GM12878 (cell line): ENCODE measurements around the gene GALK2. TPM values are rescaled to one million over a fixed set of nuclear protein-coding genes. Genes with fewer than 3 reads are reported as not detected.

ENCODE experiments used
- ATAC-seq: fragments of 200-7000 bp; cut with Tn5 transposase; 3 replicates; pipeline ENCODE4 v1.9.1; 2020; ENCODE audit warnings: mild to moderate bottlenecking, moderate library complexity
- BruUV-seq: library from RNA; stranded (reverse); fragments of 400-500 nt; replicated peaks from 2 replicates; lab custom pipeline; 2021; lab: Mats Ljungman, UMichigan
- CTCF ChIA-PET: fragments of 300-600 bp; sonication (Branson Sonifier 250); formaldehyde crosslinking; extraction: SDS; loops from one replicate; lab custom pipeline; 2021; ENCODE audit warnings: inconsistent platforms; lab: Yijun Ruan, JAX
- POLR2A ChIA-PET: fragments of 350-600 bp; formaldehyde crosslinking; extraction: SDS; loops from one replicate; lab custom pipeline; 2021; ENCODE audit warnings: inconsistent platforms; lab: Charles Lee
- RAD21 ChIA-PET: fragments of 300-600 bp; sonication (Branson Sonifier 250); formaldehyde crosslinking; loops from one replicate; lab custom pipeline; 2023; ENCODE audit warnings: antibody characterized with exemption; ENCODE audit not compliant: unreplicated experiment; lab: Charles Lee
- SMC1A ChIA-PET: fragments of 300-600 bp; sonication (Branson Sonifier 250); formaldehyde crosslinking; loops from one replicate; lab custom pipeline; 2023; ENCODE audit not compliant: unreplicated experiment, uncharacterized antibody; lab: Charles Lee
- DNase-seq: peaks from one replicate; pipeline ENCODE4 v3.0.0-alpha.2; 2011; ENCODE audit warnings: low read depth, low spot score
- FAIRE-seq: peaks from 3 replicates; lab custom pipeline; 2011; peaks lifted over from hg19 to GRCh38; lab: Jason Lieb, UNC
- H2AFZ ChIP-seq: 2 replicates; pipeline ENCODE4 v1.6.0; 2011; ENCODE audit warnings: low read depth, low read length, control low read depth; ENCODE audit not compliant: control insufficient read depth
- H3K27ac ChIP-seq: 2 replicates; pipeline ENCODE4 v1.5.1; 2011; ENCODE audit warnings: control low read depth; ENCODE audit not compliant: control insufficient read depth, insufficient read depth
- H3K27me3 ChIP-seq, 2 experiments: replicated peaks in 1 of 2; 2 replicates each; pipeline versions ENCODE4 v1.6.0 to v1.6.1; 2011; ENCODE audit warnings: low read length in 1 of 2; ENCODE audit not compliant: control insufficient read depth in 2 of 2, insufficient read depth in 2 of 2
- H3K36me3 ChIP-seq, 2 experiments: 2 replicates each; pipeline ENCODE4 v1.5.1; 2011; ENCODE audit warnings: low read length in 1 of 2; ENCODE audit not compliant: control insufficient read depth in 2 of 2, insufficient read depth in 2 of 2
- H3K4me1 ChIP-seq: 2 replicates; pipeline ENCODE4 v1.6.1; 2011; ENCODE audit warnings: mild to moderate bottlenecking, low read length, moderate library complexity, mixed read lengths; ENCODE audit not compliant: control insufficient read depth, insufficient read depth
- H3K4me2 ChIP-seq: 2 replicates; pipeline ENCODE4 v1.6.0; 2011; ENCODE audit warnings: control low read depth; ENCODE audit not compliant: control insufficient read depth, insufficient read depth
- H3K4me3 ChIP-seq: fragments of 200-600 bp; sonication (generic); 2 replicates; pipeline ENCODE4 v1.5.1; 2016
- H3K79me2 ChIP-seq: 2 replicates; pipeline ENCODE4 v1.6.0; 2011; ENCODE audit warnings: low read length; ENCODE audit not compliant: control insufficient read depth, insufficient read depth
- H3K9ac ChIP-seq: 2 replicates; pipeline ENCODE4 v1.8.0; 2011; ENCODE audit warnings: low read length, control low read depth, mixed read lengths; ENCODE audit not compliant: control insufficient read depth, insufficient read depth
- H3K9me3 ChIP-seq: replicated peaks from 3 replicates; pipeline ENCODE4 v1.5.1; 2011; ENCODE audit warnings: mild to moderate bottlenecking, low read length; ENCODE audit not compliant: control insufficient read depth, insufficient read depth
- H4K20me1 ChIP-seq: 2 replicates; pipeline ENCODE4 v1.6.0; 2011; ENCODE audit not compliant: control insufficient read depth, insufficient read depth
- SUPT20H ChIP-seq: IDR thresholded peaks from 2 replicates; pipeline ENCODE4 v1.6.1; 2011; ENCODE audit warnings: low read depth, mild to moderate bottlenecking, low read length, moderate library complexity, borderline replicate concordance; ENCODE audit not compliant: control insufficient read depth
- YY1 ChIP-seq: IDR thresholded peaks from 2 replicates; pipeline ENCODE4 v1.6.1; 2011; ENCODE audit warnings: low read depth, mild to moderate bottlenecking, low read length
- ZBED1 ChIP-seq: IDR thresholded peaks from 2 replicates; pipeline ENCODE4 v1.6.1; 2016; ENCODE audit warnings: borderline replicate concordance
- WGBS: methylation state at CpG from one replicate; pipeline ENCODE4 v1.1.6; 2016; ENCODE audit warnings: low lambda C conversion rate; ENCODE audit not compliant: insufficient replicate concordance, insufficient coverage; ENCODE audit errors: missing lambda C conversion rate; 5-methylcytosine and 5-hydroxymethylcytosine counted together
- in situ Hi-C: fragments of 300-500 bp; cut with MboI; formaldehyde crosslinking; loops from 9 replicates; pipeline ENCODE4 v1.14.3; 2018; ENCODE audit warnings: mixed read lengths
- intact Hi-C: fragments of 100-400 bp; cut with micrococcal nuclease; formaldehyde crosslinking; loops from one replicate; pipeline ENCODE4 v1.14.2; 2022; ENCODE audit not compliant: unreplicated experiment
- polyA plus RNA-seq, 11 experiments: library from polyadenylated mRNA; depleted of rRNA in 4 of 11; unstranded in 6 of 11; stranded (reverse) in 5 of 11; fragments of >200 nt; fragmentation: Nextera tagmentation in 4 of 11; fragmentation: Illumina TruSeq in 1 of 11; extraction: Ambion mirVana in 4 of 11; extraction: Trizol in 1 of 11; gene quantifications; 1 replicate in 1 of 11; 2 replicates in 10 of 11; pipeline versions ENCODE4 v1.2.1 to v1.2.3, GENCODE V29; 2011 to 2016; ENCODE audit warnings: inconsistent platforms in 2 of 11, missing spikeins in 2 of 11, low read depth in 1 of 11
- total RNA-seq, 4 experiments: library from RNA; depleted of rRNA in 3 of 4; stranded (reverse); fragments of >200 nt in 3 of 4; fragmentation: Illumina TruSeq in 1 of 4; extraction: Trizol in 1 of 4; gene quantifications; 2 replicates each; pipeline versions ENCODE4 v1.2.1 to v1.2.3, GENCODE V29; 2013 to 2021
- TF ChIP-seq, protein P1 (sequence below): fragments of 450-650 bp; IDR thresholded peaks from 2 replicates; pipeline ENCODE4 v1.6.1; 2018; ENCODE audit warnings: mild to moderate bottlenecking, low read depth, moderate library complexity; ENCODE audit not compliant: partially characterized antibody

The GALK2 gene
- total and polyA plus RNA-seq, 10 of the 15 experiments (the other 5 are each of a cell fraction or from before 2014, with no cell fraction given), result 11.9 to 26.7 (median 15.4) TPM

GRCh38 chr15:49148298-49148697, 21.7 kb upstream of the GALK2 start:
- Histone ChIP-seq H3K27ac (no peak overlapping the region), H3K4me2 (no peak overlapping the region)
- CTCF ChIA-PET, result interaction anchor here (1.2 to 4.8 kb wide), 2 partner anchors 288 to 789 kb away, joined by 3 to 95 read pairs; no protein-coding TSS in a partner anchor

More at GRCh38 chr15:49148298-49148697, 21.7 kb upstream of the GALK2 start:
- Histone ChIP-seq H3K79me2 (peaks cover 80% of the 10 kb centered on the region), H3K36me3 (peaks cover under 1 to 6% of the 10 kb centered on the region in 2 experiments; a peak in 3 of 4 replicates), H2AFZ (no peak overlapping the region), H4K20me1 (no peaks in the 10 kb centered on the region), H3K4me3 (peak overlapping the region; percentile 6; the same call in 1 of the 2 replicates), H3K9ac (no peak overlapping the region), H3K9me3 (no peaks in the 10 kb centered on the region), H3K27me3 (no peaks in the 10 kb centered on the region), H3K4me1 (no peaks in the 10 kb centered on the region)
- ATAC-seq, result peak; percentile 31; the same call in 2 of the 3 replicates
- BruUV-seq, result no TSS peak
- intact Hi-C loops (loop anchor here (5.0 kb wide), 1 partner anchor 101 kb away; the partner anchor contains the start of gene SECISBP2L), in situ Hi-C loops (no loop called here)
- 0% methylated on average over 1 of the region's 1 CpG for WGBS
- ChIA-PET SMC1A (no interaction called here), POLR2A (no interaction called here), RAD21 (interaction anchor here (0.8 kb wide), 1 partner anchor 287 kb away, joined by 3 read pairs; no protein-coding TSS in a partner anchor)
- TF ChIP-seq YY1 (no peak), SUPT20H (no peak), ZBED1 (no peak)
- TF ChIP-seq, protein P1, sequence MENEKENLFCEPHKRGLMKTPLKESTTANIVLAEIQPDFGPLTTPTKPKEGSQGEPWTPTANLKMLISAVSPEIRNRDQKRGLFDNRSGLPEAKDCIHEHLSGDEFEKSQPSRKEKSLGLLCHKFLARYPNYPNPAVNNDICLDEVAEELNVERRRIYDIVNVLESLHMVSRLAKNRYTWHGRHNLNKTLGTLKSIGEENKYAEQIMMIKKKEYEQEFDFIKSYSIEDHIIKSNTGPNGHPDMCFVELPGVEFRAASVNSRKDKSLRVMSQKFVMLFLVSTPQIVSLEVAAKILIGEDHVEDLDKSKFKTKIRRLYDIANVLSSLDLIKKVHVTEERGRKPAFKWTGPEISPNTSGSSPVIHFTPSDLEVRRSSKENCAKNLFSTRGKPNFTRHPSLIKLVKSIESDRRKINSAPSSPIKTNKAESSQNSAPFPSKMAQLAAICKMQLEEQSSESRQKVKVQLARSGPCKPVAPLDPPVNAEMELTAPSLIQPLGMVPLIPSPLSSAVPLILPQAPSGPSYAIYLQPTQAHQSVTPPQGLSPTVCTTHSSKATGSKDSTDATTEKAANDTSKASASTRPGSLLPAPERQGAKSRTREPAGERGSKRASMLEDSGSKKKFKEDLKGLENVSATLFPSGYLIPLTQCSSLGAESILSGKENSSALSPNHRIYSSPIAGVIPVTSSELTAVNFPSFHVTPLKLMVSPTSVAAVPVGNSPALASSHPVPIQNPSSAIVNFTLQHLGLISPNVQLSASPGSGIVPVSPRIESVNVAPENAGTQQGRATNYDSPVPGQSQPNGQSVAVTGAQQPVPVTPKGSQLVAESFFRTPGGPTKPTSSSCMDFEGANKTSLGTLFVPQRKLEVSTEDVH, result no peak
- FAIRE-seq, result no peak
- DNase-seq, result no peak
